IMR-90 (cell line): ENCODE measurements around the gene SCN4A. TPM values are rescaled to one million over a fixed set of nuclear protein-coding genes. Genes with fewer than 3 reads are reported as not detected.
A peak's percentile ranks its signal among the peaks of the same experiment; 100 is the strongest.
"Not testable (repeated sequence)": the region's sequence is repeated elsewhere in the genome, so short reads cannot be mapped to it uniquely, and the experiment has no call there.

Experiments used
- ATAC-seq: fragments of 200-7000 bp; cut with Tn5 transposase; 2 replicates; pipeline ENCODE4 v1.9.1; 2020; ENCODE audit warnings: low read depth, mild to moderate bottlenecking, moderate library complexity
- BruUV-seq: library from RNA; stranded (reverse); fragments of 400-500 nt; replicated peaks from 2 replicates; lab custom pipeline; 2021; lab: Mats Ljungman, UMichigan
- CTCF ChIA-PET: fragments of 300-600 bp; formaldehyde crosslinking; extraction: SDS; loops from one replicate; lab custom pipeline; 2021; ENCODE audit warnings: antibody characterized with exemption; lab: Yijun Ruan, JAX
- POLR2A ChIA-PET: fragments of 300-600 bp; sonication (Branson Sonifier 250); formaldehyde crosslinking; loops from one replicate; lab custom pipeline; 2022; ENCODE audit warnings: antibody characterized with exemption; ENCODE audit not compliant: unreplicated experiment; lab: Charles Lee
- DNase-seq: peaks from one replicate; pipeline ENCODE4 v3.0.0; 2013
- H2AFZ ChIP-seq: replicated peaks from 2 replicates; pipeline ENCODE3; 2013; ENCODE audit warnings: low read length, mild to moderate bottlenecking; ENCODE audit not compliant: poor library complexity
- H2AK5ac ChIP-seq: 2 replicates; pipeline ENCODE4 v1.6.1; 2013; ENCODE audit warnings: low read depth, low read length, inconsistent platforms
- H2AK9ac ChIP-seq: replicated peaks from 2 replicates; pipeline ENCODE3; 2013; ENCODE audit warnings: mild to moderate bottlenecking, low read depth, low read length, moderate library complexity; ENCODE audit not compliant: poor library complexity
- H2BK120ac ChIP-seq: 2 replicates; pipeline ENCODE4 v1.6.1; 2013; ENCODE audit warnings: low read depth, low read length, inconsistent platforms
- H2BK15ac ChIP-seq: 3 replicates; pipeline ENCODE4 v1.6.1; 2013; ENCODE audit warnings: low read depth, low read length, inconsistent platforms
- H2BK20ac ChIP-seq: 2 replicates; pipeline ENCODE4 v1.6.1; 2013; ENCODE audit warnings: low read depth, mild to moderate bottlenecking, inconsistent platforms, low read length, moderate library complexity
- H2BK5ac ChIP-seq: 2 replicates; pipeline ENCODE4 v1.6.1; 2013; ENCODE audit warnings: mild to moderate bottlenecking, low read depth, low read length, inconsistent platforms; ENCODE audit not compliant: poor library complexity, severe bottlenecking
- H3K14ac ChIP-seq: replicated peaks from 2 replicates; pipeline ENCODE4 v1.6.1; 2013; ENCODE audit warnings: low read depth, low read length, inconsistent platforms
- H3K18ac ChIP-seq: 2 replicates; pipeline ENCODE4 v1.6.1; 2013; ENCODE audit warnings: low read depth, low read length, control low read depth
- H3K23ac ChIP-seq: 2 replicates; pipeline ENCODE4 v1.6.1; 2013; ENCODE audit warnings: low read depth, low read length, inconsistent platforms
- H3K27ac ChIP-seq: 2 replicates; pipeline ENCODE4 v1.5.1; 2013; ENCODE audit warnings: mild to moderate bottlenecking, control low read depth, low read length; ENCODE audit not compliant: insufficient read depth
- H3K27me3 ChIP-seq: 2 replicates; pipeline ENCODE4 v1.6.1; 2013; ENCODE audit warnings: low read length; ENCODE audit not compliant: control insufficient read depth, insufficient read depth
- H3K36me3 ChIP-seq: 2 replicates; pipeline ENCODE4 v1.6.1; 2013; ENCODE audit warnings: low read length, mixed read lengths; ENCODE audit not compliant: control insufficient read depth, insufficient read depth
- H3K4ac ChIP-seq: 2 replicates; pipeline ENCODE4 v1.6.1; 2013; ENCODE audit warnings: low read depth, low read length, inconsistent platforms
- H3K4me1 ChIP-seq: 2 replicates; pipeline ENCODE4 v1.6.1; 2013; ENCODE audit warnings: low read length, mixed read lengths; ENCODE audit not compliant: control insufficient read depth, insufficient read depth
- H3K4me2 ChIP-seq: 2 replicates; pipeline ENCODE4 v1.6.1; 2013; ENCODE audit warnings: low read depth, mild to moderate bottlenecking, control low read depth, low read length, moderate library complexity
- H3K4me3 ChIP-seq: 2 replicates; pipeline ENCODE4 v1.5.1; 2013; ENCODE audit warnings: low read depth, mild to moderate bottlenecking, control low read depth, low read length, moderate library complexity; ENCODE audit not compliant: insufficient read depth
- H3K56ac ChIP-seq: 2 replicates; pipeline ENCODE4 v1.6.1; 2013; ENCODE audit warnings: low read length, inconsistent platforms; ENCODE audit not compliant: insufficient read depth; ENCODE audit errors: extremely low read depth
- H3K79me1 ChIP-seq, 2 experiments: 2 replicates each; pipeline ENCODE4 v1.6.1; 2013; ENCODE audit warnings: low read length in 2 of 2, inconsistent platforms in 1 of 2, low read depth in 1 of 2
- H3K9ac ChIP-seq: 2 replicates; pipeline ENCODE4 v1.6.1; 2013; ENCODE audit warnings: low read depth, low read length, control low read depth
- H3K9me1 ChIP-seq: 2 replicates; pipeline ENCODE4 v1.6.1; 2013; ENCODE audit warnings: low read length, inconsistent platforms; ENCODE audit not compliant: insufficient read depth
- H3K9me3 ChIP-seq: 2 replicates; pipeline ENCODE4 v1.6.1; 2013; ENCODE audit warnings: low read length; ENCODE audit not compliant: control insufficient read depth, insufficient read depth
- H4K20me1 ChIP-seq: 2 replicates; pipeline ENCODE4 v1.6.1; 2013; ENCODE audit warnings: low read length, inconsistent platforms; ENCODE audit not compliant: insufficient read depth
- H4K5ac ChIP-seq: 2 replicates; pipeline ENCODE4 v1.6.1; 2013; ENCODE audit warnings: mild to moderate bottlenecking, low read depth, low read length, control low read depth
- H4K8ac ChIP-seq, 2 experiments: 2 replicates each; pipeline ENCODE4 v1.6.1; 2013; ENCODE audit warnings: low read depth in 2 of 2, low read length in 2 of 2, control low read depth in 1 of 2, inconsistent platforms in 1 of 2
- H4K91ac ChIP-seq: 2 replicates; pipeline ENCODE4 v1.6.1; 2013; ENCODE audit warnings: low read depth, low read length, inconsistent platforms; ENCODE audit not compliant: insufficient read depth
- WGBS, 2 experiments: methylation state at CpG; one replicate each; pipeline versions ENCODE4 v1.1.5 to v1.1.7; 2013; ENCODE audit warnings: missing lambda C conversion rate in 2 of 2; ENCODE audit not compliant: insufficient read length in 1 of 2; ENCODE audit errors: extremely low coverage in 2 of 2; 5-methylcytosine and 5-hydroxymethylcytosine counted together
- dilution Hi-C: fragments of 300-500 bp; cut with HindIII; formaldehyde crosslinking; loops from one replicate; pipeline ENCODE4 v1.14.3; 2018; ENCODE audit warnings: low sequenced_read_pairs; ENCODE audit not compliant: unreplicated experiment
- in situ Hi-C: fragments of 300-500 bp; cut with MboI; formaldehyde crosslinking; loops from 3 replicates; pipeline ENCODE4 v1.14.3; 2019; ENCODE audit warnings: low sequenced_read_pairs, inconsistent platforms, mixed read lengths
- intact Hi-C: fragments of 100-400 bp; cut with micrococcal nuclease; formaldehyde crosslinking; loops from 2 replicates; pipeline ENCODE4 v1.10.0; 2022
- microRNA-seq, 2 experiments: library from miRNA; stranded (forward) in 1 of 2; unstranded in 1 of 2; fragments of 10-50 nt in 1 of 2; fragments of <30 nt in 1 of 2; gene quantifications in 1 of 2; microRNA quantifications in 1 of 2; one replicate each; pipeline versions ENCODE3 to v1.1.0; 2013 to 2020; ENCODE audit not compliant: insufficient read depth in 1 of 2, insufficient read length in 1 of 2, unreplicated experiment in 1 of 2
- polyA plus RNA-seq, 3 experiments: library from polyadenylated mRNA; depleted of rRNA; stranded (reverse); fragments of >200 nt; gene quantifications; 2 replicates each; pipeline ENCODE4 v1.2.3, GENCODE V29; 2012; ENCODE audit warnings: low replicate concordance in 1 of 3
- small RNA-seq, 5 experiments: library from RNA; depleted of rRNA; stranded (forward); fragments of <200 nt; gene quantifications; one replicate each; pipeline ENCODE3, GENCODE V24; 2012
- total RNA-seq: library from RNA; depleted of rRNA; stranded (reverse); fragments of >200 nt; gene quantifications from 2 replicates; pipeline ENCODE4 v1.2.3, GENCODE V29; 2012; rRNA removed
- TF ChIP-seq, protein P1 (sequence below): conservative IDR thresholded peaks from 2 replicates; pipeline ENCODE4 v1.5.1; 2012; ENCODE audit warnings: mild to moderate bottlenecking, low read depth, low read length, improper control_type of control experiment

SCN4A gene
- total and polyA plus RNA-seq, 2 of the 4 experiments (the other 2 are of a cell fraction): not detected

- H3K79me1 ChIP-seq, dilution Hi-C loops, H3K23ac ChIP-seq, H3K9me3 ChIP-seq, H2BK20ac ChIP-seq, H2BK15ac ChIP-seq, H2BK5ac ChIP-seq, H3K4me1 ChIP-seq, H4K20me1 ChIP-seq, intact Hi-C loops, H3K4me2 ChIP-seq, H3K56ac ChIP-seq, H3K18ac ChIP-seq, H2AK5ac ChIP-seq, in situ Hi-C loops, H4K8ac ChIP-seq, H4K91ac ChIP-seq, H2AFZ ChIP-seq, H3K4me3 ChIP-seq, H3K9ac ChIP-seq, H2AK9ac ChIP-seq, BruUV-seq, H4K5ac ChIP-seq, H3K14ac ChIP-seq, H3K27ac ChIP-seq, H3K36me3 ChIP-seq, H3K4ac ChIP-seq, POLR2A ChIA-PET, H3K9me1 ChIP-seq, H2BK120ac ChIP-seq: not testable (repeated sequence)
- peaks cover 20% of the 10 kb centered on the region for H3K27me3 ChIP-seq
- ATAC-seq: peak; percentile 90
- no CpG with 5 or more reads among the region's 13 CpGs for WGBS, 2 experiments
- CTCF ChIA-PET: interaction anchor here (0.6 to 0.7 kb wide), 2 partner anchors 23 to 32 kb away, joined by 3 to 6 read pairs; no protein-coding TSS in a partner anchor
- peak; percentile 4 for DNase-seq
- TF ChIP-seq, protein P1, sequence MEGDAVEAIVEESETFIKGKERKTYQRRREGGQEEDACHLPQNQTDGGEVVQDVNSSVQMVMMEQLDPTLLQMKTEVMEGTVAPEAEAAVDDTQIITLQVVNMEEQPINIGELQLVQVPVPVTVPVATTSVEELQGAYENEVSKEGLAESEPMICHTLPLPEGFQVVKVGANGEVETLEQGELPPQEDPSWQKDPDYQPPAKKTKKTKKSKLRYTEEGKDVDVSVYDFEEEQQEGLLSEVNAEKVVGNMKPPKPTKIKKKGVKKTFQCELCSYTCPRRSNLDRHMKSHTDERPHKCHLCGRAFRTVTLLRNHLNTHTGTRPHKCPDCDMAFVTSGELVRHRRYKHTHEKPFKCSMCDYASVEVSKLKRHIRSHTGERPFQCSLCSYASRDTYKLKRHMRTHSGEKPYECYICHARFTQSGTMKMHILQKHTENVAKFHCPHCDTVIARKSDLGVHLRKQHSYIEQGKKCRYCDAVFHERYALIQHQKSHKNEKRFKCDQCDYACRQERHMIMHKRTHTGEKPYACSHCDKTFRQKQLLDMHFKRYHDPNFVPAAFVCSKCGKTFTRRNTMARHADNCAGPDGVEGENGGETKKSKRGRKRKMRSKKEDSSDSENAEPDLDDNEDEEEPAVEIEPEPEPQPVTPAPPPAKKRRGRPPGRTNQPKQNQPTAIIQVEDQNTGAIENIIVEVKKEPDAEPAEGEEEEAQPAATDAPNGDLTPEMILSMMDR: peak; percentile 37
Measured at GRCh38 chr17:63889026-63889848, 83.5 kb downstream of the SCN4A start.

Small RNAs within 50 kb of the gene (microRNA-seq; reads per million reads assigned to microRNA genes)
- gene AC127029.1 (ENCODE audit: insufficient read depth, insufficient read length) (not detected), gene GH1 (ENCODE audit: insufficient read depth, insufficient read length) (not detected)

Small RNAs within 50 kb of the gene (small RNA-seq; reads per million reads assigned to genes)
- 0 reads per million in 5 experiments for gene AC127029.1
- 0 to 0.60 (median 0) reads per million in 5 experiments for gene GH1

Other genes starting within 250 kb of the SCN4A start
- 14.7 and 19.9 TPM in 2 replicates for gene STRADA, start 231.1 kb downstream of the SCN4A start, total RNA-seq
- 30.8 and 30.9 TPM in 2 replicates for gene STRADA, start 231.1 kb downstream of the SCN4A start, polyA plus RNA-seq (2012; rRNA removed)
- 62.0 and 79.4 TPM in 2 replicates for gene CCDC47, start 199.3 kb downstream of the SCN4A start, total RNA-seq
- 45.3 and 45.7 TPM in 2 replicates for gene CCDC47, start 199.3 kb downstream of the SCN4A start, polyA plus RNA-seq (2012; rRNA removed)
- gene DDX42, start 198.7 kb downstream of the SCN4A start, total RNA-seq: 74.7 and 75.8 TPM in 2 replicates
- 75.6 and 91.5 TPM in 2 replicates for gene DDX42, start 198.7 kb downstream of the SCN4A start, polyA plus RNA-seq (2012; rRNA removed)
- 104 and 105 TPM in 2 replicates for gene PSMC5, start 145.5 kb downstream of the SCN4A start, total RNA-seq
- gene PSMC5, start 145.5 kb downstream of the SCN4A start, polyA plus RNA-seq (2012; rRNA removed): 165 and 175 TPM in 2 replicates
- 68.1 and 69.4 TPM in 2 replicates for gene FTSJ3, start 145.3 kb downstream of the SCN4A start, total RNA-seq
- gene FTSJ3, start 145.3 kb downstream of the SCN4A start, polyA plus RNA-seq (2012; rRNA removed): 45.4 and 51.3 TPM in 2 replicates
- 72.8 and 91.2 TPM in 2 replicates for gene SMARCD2, start 130.2 kb downstream of the SCN4A start, total RNA-seq
- 53.7 and 56.9 TPM in 2 replicates for gene SMARCD2, start 130.2 kb downstream of the SCN4A start, polyA plus RNA-seq (2012; rRNA removed)
- not detected in 2 replicates for gene CSH2, start 99.2 kb downstream of the SCN4A start, total RNA-seq
- gene CSH2, start 99.2 kb downstream of the SCN4A start, polyA plus RNA-seq (2012; rRNA removed): not detected in 2 replicates
- not detected in 2 replicates for gene GH2, start 91.0 kb downstream of the SCN4A start, total RNA-seq
- not detected in 2 replicates for gene GH2, start 91.0 kb downstream of the SCN4A start, polyA plus RNA-seq (2012; rRNA removed)
- gene CSH1, start 76.3 kb downstream of the SCN4A start, total RNA-seq: not detected in 2 replicates
- not detected in 2 replicates for gene CSH1, start 76.3 kb downstream of the SCN4A start, polyA plus RNA-seq (2012; rRNA removed)
- not detected in 2 replicates for gene CSHL1, start 61.7 kb downstream of the SCN4A start, total RNA-seq
- not detected in 2 replicates for gene CSHL1, start 61.7 kb downstream of the SCN4A start, polyA plus RNA-seq (2012; rRNA removed)
- gene GH1, start 54.1 kb downstream of the SCN4A start, total RNA-seq: not detected in 2 replicates
- not detected in 2 replicates for gene GH1, start 54.1 kb downstream of the SCN4A start, polyA plus RNA-seq (2012; rRNA removed)
- not detected in 2 replicates for gene CD79B, start 40.6 kb downstream of the SCN4A start, total RNA-seq
- not detected in 2 replicates for gene CD79B, start 40.6 kb downstream of the SCN4A start, polyA plus RNA-seq (2012; rRNA removed)
- under 0.01 TPM in 1 of 2 replicates, not detected in the other for gene PRR29, start 25.4 kb upstream of the SCN4A start, total RNA-seq
- gene PRR29, start 25.4 kb upstream of the SCN4A start, polyA plus RNA-seq (2012; rRNA removed): 0.11 and 0.17 TPM in 2 replicates
- gene ICAM2, start 47.7 kb upstream of the SCN4A start, total RNA-seq: 0.28 TPM in 1 of 2 replicates, not detected in the other
- gene ICAM2, start 47.7 kb upstream of the SCN4A start, polyA plus RNA-seq (2012; rRNA removed): 0.12 and 0.17 TPM in 2 replicates
- 2.2 and 2.7 TPM in 2 replicates for gene ERN1, start 157.2 kb upstream of the SCN4A start, total RNA-seq
- 3.7 and 4.1 TPM in 2 replicates for gene ERN1, start 157.2 kb upstream of the SCN4A start, polyA plus RNA-seq (2012; rRNA removed)